SK-MEL-5 (cell line): ENCODE results near the gene GPHN. TPM values are rescaled to one million over a fixed set of nuclear protein-coding genes. Genes with fewer than 3 reads are reported as not detected.
"Not testable (repeated sequence)": the region's sequence is repeated elsewhere in the genome, so short reads cannot be mapped to it uniquely, and the experiment has no call there.

Experiments
- DNase-seq: peaks from one replicate; pipeline ENCODE4 v3.0.0-alpha.2; 2016; ENCODE audit warnings: low read depth, low spot score
- in situ Hi-C: cut with HindIII; loops from 2 replicates; pipeline ENCODE4 v1.10.0; 2016; ENCODE audit warnings: low sequenced_read_pairs, high pct_unique_total_duplicates, low pct_unique_long_range_greater_than_20kb
- total RNA-seq: library from RNA; depleted of rRNA; stranded (reverse); fragments of >200 nt; shearing (Covaris generic); gene quantifications from 2 replicates; pipeline ENCODE4 v1.2.3, GENCODE V29; 2014

Gene GPHN
- total RNA-seq, 1 experiment from 2014 or later: 28.6 TPM

DNA sequence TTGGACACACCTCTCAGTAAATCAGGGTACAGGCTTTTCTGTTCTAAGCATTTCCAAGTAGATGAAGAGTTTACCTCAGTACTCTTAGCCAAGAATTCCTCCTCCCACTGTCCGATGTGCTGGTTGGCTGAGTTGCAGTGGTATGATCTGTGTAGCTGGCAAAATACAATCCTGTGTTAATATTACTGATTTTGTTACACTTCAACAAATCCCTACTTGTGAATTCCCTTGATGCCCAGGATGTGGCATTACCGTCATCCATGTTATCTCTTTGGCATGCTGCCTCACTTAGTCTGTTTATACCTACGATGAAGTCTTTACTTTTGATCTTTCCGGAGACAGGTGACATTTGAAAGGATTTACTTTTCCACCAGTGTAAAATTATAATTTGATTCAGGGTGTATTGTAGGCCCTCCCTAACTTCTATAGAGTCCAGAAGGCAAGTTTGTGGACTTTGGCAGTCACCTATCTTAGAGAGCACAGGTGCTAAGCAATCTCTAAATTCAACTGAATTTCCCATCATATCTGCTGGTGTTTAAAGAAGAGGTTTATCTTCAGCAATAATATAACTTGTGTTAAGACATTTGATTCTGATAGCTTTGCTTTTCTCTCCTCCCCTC lies 11.6 kb upstream of the GPHN start:
- no peak for DNase-seq
- in situ Hi-C loops: no loop called here

DNA sequence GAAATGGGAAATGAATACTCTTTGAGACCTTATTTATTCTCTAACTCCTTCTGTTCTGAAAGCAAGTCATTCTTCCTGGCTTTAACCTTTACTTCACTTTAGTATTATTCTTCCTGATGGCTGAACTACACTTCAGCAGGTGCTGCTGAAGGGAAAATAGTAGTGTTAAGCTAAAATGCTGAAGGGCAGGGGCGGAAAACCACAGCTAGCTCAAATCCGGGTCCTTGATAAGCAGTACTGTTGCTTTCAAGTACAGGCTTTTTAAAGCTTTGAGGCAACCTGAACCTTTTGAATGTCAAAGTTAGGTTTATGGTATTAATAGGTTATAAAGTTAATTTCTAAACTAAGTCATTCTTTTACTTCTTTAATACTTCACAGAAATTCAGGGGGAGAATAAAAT lies 11.0 kb upstream of the GPHN start:
- DNase-seq: no peak
- in situ Hi-C loops: no loop called here

DNA sequence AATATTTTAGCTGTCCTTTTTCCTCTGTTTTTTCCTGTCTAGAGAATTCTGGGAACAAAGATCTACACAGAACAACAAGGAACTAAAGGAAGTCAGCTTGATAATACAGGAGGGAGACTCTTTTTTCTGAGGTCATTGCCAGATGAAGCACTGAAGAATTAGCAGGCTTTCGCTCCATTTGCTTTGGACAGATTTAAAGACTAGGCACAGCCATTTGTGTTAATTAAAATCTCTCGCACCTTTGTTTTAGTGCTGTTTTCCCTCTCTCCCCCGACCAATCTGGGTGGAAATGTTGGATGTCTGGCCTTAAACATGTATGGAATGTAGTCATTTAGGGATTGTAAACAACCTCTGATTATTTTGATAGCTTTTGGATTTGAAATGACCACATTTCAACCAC lies 9.6 kb upstream of the GPHN start:
- no peak for DNase-seq
- in situ Hi-C loops: no loop called here

DNA sequence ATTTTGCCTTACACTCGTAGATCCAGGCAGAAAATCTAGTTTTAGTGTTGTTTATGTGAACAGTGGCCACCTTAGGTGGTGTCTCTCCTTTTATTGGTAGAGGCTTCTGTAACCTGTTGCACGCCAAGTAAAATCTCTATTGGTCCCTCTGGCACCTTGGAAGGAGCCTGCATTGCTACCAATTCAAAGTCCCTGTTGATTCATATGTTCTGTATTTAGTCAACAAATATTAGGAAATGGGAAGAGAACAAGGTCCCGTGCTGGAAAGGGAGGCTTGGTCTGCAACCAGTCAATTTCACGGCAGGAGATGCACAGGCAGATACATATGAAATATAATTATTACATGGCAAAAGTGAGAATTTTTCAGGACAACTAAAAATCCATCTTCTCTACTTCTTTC lies 6.4 kb upstream of the GPHN start:
- in situ Hi-C loops: no loop called here
- DNase-seq: no peak

DNA sequence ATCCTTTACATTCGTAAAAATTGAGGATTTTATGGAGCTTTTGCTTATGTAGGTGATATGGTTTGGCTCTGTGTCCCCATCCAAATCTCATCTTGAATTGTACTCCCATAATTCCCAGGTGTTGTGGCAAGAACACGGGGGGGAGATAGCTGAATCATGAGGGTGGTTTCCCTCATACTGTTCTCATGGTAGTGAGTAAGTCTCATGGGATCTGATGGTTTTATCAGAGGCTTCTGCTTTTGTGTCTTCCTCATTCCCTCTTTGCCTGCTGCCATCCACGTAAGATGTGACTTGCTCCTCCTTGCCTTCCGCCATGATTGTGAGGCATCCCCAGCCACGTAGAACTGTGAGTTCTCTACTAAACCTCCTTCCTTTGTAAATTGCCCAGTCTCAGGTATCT lies 5.1 kb upstream of the GPHN start:
- in situ Hi-C loops: not testable (repeated sequence)

DNA sequence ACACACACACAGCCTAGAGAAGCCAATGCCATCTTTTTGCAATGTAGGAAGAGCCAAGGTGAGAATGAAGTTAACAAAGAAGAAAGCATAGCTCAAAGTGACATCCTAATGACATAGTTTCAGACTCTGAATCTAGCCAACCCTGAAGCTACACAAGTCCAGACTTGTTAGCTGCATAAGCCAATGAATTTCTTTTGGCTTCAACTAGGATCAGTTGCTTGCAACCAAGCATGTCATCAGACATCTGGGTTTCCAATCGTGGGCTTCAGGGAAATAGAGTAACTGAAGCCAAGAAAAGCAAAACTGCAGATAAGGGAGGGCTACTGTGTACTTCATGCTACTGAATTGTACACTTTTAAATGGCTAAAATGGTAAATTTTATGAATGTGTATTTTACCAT lies 4.4 kb upstream of the GPHN start:
- DNase-seq: no peak
- in situ Hi-C loops: no loop called here

More for the DNA sequence above, 5.1 kb upstream of the GPHN start:
- not testable (repeated sequence) for DNase-seq

DNA sequence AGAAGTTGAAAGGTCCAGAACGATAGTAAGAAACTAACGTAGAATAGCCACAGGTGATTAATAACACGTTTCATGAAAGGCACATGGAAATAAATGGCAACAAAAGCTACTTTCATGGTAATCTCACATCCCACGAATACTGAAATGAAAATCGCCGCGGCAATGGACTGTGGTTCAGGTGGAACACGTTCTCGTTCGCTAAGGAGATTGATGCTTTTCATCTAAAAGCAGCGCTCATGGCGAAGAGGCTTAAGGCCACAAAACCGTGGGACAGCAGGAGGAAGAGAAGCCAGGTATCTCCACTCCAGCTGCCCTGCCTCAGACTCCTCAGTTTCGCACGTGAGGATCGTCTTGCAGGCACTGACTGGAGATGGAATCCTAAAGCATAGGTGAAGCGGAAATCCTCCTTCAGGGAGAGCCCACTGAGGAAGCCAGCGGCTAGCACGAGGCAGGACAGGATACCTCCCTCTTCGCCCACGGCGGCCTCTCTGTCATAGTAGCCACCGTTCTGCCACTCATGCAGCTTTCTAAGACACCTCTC lies 696 bp upstream of the GPHN start:
- DNase-seq: no peak
- in situ Hi-C loops: no loop called here

DNA sequence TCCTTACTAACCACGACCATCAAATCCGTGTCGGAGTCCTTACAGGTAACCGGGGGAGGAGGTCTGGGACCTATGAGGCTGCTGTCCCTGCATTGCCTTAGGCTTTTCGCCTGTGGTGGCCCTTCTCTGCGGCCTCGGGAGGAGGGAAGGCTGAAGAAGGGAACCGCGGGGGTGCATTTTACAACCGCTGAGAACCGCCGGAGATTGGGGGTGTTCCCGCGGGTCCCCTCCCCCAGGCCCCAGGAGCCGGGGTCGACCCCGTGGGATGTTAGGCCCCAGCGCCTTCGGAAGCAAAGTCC lies 549 bp downstream of the GPHN start:
- DNase-seq: no peak
- in situ Hi-C loops: no loop called here

DNA sequence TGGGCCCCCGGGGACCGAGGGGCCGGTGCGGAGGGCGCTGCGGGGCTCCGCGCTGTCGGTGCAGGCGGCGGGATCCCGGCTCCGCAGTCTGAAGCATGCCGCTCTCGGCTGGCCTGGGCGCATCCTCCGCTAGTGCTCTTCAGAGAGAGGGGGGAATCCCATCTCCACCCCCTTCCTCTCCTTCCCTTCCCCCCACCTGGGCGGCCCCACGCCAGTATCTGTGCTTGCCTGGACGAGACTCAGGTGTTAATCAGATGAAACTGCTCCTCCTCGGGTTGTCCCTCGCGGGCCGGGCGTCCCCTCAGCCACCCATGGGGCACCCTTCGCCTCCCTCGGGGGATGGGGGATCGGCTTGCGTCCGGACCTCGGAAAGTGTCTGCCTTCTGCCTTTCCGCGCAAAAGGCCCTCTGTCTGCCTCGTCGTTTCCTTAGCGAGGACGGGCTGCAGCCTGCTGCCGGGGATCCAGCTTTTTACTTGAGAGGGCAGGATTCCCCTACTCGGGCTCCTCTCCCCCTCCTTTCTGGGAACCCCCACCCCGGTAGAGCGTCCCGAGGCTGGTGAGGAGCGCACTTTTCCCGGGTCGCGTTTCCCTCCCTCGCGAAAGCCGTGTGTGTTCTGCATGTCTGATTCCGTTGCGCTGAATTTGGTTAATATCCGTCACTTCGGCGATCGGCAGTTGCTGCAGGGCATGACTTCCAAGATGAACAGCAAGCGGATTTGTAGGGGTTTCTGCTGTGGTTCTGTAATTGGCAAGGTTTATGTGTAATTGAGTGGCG lies 1.1 kb downstream of the GPHN start:
- in situ Hi-C loops: no loop called here
- DNase-seq: peak; percentile 29

DNA sequence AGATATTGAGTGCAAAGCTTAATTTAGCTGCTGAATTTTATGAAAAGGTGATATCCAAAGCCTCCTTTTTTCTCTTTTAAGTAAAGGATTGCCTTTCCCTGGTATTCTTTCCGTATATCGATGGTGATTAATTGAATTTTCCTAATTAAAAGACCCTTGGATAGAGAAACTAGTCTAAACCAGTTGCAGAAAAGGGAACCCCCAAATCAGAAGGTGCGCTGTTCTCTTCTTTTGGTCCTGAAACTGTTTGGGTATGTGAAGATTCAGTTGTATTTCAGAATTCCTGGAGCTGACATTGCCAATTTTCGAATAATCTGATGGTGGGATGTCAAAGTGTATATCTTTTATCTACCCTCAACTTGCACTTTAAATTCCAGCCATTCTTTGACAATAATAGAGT lies 1.9 kb downstream of the GPHN start:
- in situ Hi-C loops: no loop called here
- no peak for DNase-seq

DNA sequence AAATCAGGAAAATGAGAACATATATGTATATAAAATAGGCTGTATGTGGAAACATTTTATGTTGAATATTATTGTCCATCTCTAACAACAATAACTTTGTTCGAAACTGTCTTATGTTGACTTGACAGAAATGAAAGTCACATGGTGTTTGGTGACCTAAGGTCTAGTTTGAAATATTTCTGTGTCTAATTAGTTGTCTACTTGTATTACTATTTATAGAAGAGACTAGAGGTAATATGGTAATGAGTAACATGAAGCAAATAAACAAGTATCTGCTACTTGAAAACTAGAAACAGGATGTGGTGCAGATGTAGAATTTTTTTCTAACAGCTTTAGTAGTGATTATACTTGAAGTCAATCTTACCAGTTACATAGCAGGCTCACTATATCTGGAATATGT lies 3.9 kb downstream of the GPHN start:
- no peak for DNase-seq
- in situ Hi-C loops: no loop called here

DNA sequence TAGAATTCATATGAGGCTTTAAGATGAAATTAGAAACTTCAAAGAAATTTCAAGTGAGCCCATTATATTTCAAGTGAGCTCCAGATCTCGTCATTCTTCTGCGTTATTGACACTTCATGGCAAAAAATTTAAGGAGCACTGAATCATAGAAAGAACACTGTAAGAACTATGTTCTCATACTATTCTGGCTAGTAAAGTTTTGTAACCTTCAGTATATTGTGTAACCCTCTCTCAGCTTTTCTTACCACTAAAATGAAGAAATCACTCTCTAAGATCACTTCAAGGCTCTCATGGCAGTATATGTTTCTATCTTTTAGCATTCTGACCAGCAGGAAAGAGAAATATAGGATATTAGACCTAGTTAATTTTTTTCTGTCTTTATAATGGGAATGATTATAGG lies 6.3 kb downstream of the GPHN start:
- in situ Hi-C loops: no loop called here
- no peak for DNase-seq

DNA sequence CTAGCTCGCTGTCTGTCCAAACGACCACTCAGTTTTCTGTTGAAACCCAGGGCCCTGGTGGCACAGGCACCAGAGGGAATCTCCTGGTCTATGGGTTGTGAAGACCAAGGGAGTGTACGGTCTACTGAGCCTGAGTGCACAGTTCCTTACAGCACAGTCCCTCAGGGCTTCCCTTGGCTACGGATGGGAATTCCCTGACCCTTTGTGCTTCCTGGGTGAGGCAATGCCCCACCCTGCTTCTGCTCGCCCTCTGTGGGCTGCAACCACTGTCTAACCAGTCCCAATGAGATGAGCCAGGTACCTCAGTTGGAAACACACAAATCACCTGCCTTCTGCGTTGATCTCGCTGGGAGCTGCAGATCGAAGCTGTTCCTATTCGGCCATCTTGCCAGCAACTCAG lies 22.6 kb downstream of the GPHN start:
- no peak for DNase-seq
- in situ Hi-C loops: no loop called here

DNA sequence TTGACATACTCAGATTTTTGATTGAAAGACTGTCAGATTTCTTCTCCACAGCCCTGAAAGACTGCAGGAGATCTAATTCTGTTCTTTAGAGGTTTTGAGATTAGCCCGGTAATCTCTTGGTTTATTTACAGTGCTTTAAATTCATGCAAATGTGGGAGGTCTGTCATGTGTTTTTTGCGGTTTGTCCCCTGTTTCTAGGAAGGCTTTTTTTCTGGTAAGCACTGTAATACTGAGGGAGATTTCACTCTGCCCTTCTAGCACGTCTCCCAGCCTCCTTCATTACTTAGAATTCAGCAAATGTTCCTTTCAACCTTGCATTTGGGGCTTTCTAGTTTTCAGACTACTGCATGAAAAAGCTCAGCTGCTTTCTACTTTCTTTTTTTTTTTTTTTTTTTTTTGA lies 31.1 kb downstream of the GPHN start:
- DNase-seq: no peak
- in situ Hi-C loops: no loop called here

DNA sequence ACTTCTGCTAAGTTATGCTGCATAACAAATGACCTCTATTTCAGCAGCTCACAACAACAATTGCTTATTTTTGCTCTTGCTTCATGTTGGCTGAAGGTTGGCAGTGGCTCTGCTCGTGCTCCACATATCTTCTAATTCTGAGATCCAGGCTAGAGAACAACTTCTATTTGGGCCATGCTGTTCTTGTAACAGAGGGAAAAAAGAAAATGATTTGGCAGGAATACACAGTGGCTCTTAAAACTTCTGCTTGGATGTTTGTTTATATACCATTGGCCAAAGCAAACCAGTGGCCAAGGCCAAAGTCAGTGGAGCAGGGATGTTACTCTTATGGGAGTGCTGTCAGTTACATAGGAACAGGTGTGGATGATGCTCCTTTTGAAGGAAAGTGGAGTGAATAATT lies 32.1 kb downstream of the GPHN start:
- no peak for DNase-seq
- in situ Hi-C loops: no loop called here

DNA sequence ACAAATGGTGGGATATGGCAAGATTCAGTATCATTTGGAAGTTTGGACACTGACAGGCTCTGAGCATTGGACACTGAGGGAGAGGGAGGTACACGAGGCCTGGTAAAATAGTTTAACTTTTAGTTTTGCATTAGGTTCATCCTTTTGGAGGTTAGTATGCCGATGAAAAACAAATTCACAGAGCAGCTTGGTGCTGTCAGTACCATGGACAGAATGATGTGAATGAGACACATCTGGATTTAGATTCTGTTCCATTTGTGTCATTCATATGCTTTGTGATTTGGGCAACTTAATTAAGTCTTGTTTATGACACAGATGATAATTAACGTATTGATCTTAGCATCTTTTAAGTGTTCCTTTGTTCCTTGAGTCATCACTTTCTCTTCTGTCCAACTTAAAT lies 33.7 kb downstream of the GPHN start:
- in situ Hi-C loops: no loop called here
- DNase-seq: no peak

DNA sequence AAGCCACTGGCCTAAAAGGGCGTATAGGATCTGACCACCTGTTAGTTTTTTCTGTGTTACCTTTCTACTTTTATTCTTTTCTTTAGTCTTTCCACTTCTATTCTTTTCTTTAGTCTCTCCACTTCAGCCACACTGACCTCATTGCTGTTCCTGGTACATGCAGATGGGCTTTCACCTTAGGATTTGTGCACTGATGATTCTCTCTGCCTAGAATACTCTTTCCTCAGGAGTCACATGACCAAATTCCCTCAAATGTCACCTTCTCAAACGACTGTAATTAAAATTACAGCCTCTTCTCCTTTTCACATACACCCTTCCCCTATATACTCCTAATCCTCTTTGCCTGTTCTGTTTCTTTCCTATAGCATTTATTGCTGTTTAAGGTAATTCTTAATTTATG lies 36.0 kb downstream of the GPHN start:
- DNase-seq: no peak
- in situ Hi-C loops: no loop called here

DNA sequence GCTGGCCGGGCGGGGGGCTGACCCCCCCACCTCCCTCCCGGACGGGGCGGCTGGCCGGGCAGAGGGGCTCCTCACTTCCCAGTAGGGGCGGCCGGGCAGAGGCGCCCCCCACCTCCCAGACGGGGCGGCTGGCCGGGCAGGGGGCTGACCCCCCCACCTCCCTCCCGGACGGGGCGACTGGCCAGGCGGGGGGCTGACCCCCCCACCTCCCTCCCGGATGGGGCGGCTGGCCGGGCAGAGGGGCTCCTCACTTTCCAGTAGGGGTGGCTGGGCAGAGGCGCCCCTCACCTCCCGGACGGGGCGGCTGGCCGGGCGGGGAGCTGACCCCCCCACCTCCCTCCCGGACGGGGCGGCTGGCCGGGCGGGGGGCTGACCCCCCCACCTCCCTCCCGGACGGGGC lies 37.2 kb downstream of the GPHN start:
- in situ Hi-C loops: not testable (repeated sequence)

DNA sequence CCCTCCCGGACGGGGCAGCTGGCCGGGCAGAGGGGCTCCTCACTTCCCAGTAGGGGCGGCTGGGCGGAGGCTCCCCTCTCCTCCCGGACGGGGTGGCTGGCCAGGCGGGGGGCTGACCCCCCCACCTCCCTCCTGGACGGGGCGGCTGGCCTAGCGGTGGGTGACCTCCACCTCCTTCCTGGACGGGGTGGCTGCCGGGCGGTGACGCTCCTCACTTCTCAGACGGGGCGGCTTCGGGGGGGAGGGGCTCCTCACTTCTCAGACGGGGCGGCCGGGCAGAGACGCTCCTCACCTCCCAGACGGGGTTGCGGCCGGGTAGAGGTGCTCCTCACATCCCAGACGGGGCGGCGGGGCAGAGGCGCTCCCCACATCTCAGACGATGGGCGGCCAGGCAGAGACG lies 37.8 kb downstream of the GPHN start:
- in situ Hi-C loops, DNase-seq: not testable (repeated sequence)

More for the DNA sequence above, 37.2 kb downstream of the GPHN start:
- not testable (repeated sequence) for DNase-seq
